PC-3 (cell line): Measurements from ENCODE around the gene TCERG1L. TPM values are rescaled to one million over a fixed set of nuclear protein-coding genes. Genes with fewer than 3 reads are reported as not detected.

ENCODE experiments used
- ATAC-seq: fragments of 200-7000 bp; cut with Tn5 transposase; 2 replicates; pipeline ENCODE4 v1.9.1; 2020; ENCODE audit warnings: mild to moderate bottlenecking, moderate library complexity
- BruUV-seq: library from RNA; stranded (reverse); fragments of 400-500 nt; replicated peaks from 2 replicates; lab custom pipeline; 2021; lab: Mats Ljungman, UMichigan
- CTCF ChIA-PET: fragments of 300-600 bp; sonication (Branson Sonifier 250); formaldehyde crosslinking; loops from one replicate; lab custom pipeline; 2022; ENCODE audit warnings: antibody characterized with exemption; lab: Charles Lee
- POLR2A ChIA-PET: fragments of 300-600 bp; sonication (Branson Sonifier 250); formaldehyde crosslinking; loops from one replicate; lab custom pipeline; 2022; ENCODE audit warnings: antibody characterized with exemption; ENCODE audit not compliant: unreplicated experiment; lab: Charles Lee
- DNase-seq: peaks from one replicate; pipeline ENCODE4 v3.0.0-alpha.2; 2015
- H2AFZ ChIP-seq: fragments of 300-600 bp; sonication (generic); 2 replicates; pipeline ENCODE4 v1.6.0; 2016; ENCODE audit warnings: antibody characterized with exemption, low read length
- H3F3A ChIP-seq: fragments of 300-600 bp; sonication (generic); one replicate; pipeline ENCODE4 v1.6.0; 2017; ENCODE audit warnings: antibody characterized with exemption, low read length, control low read depth, mild to moderate bottlenecking; ENCODE audit not compliant: unreplicated experiment
- H3K27ac ChIP-seq: fragments of 300-600 bp; sonication (generic); 2 replicates; pipeline ENCODE4 v1.5.1; 2016; ENCODE audit warnings: mild to moderate bottlenecking, low read length
- H3K27me3 ChIP-seq: fragments of 300-600 bp; sonication (generic); 2 replicates; pipeline ENCODE4 v1.6.1; 2016; ENCODE audit warnings: low read length, mixed read lengths
- H3K36me3 ChIP-seq: fragments of 300-600 bp; sonication (generic); 2 replicates; pipeline ENCODE4 v1.6.1; 2016; ENCODE audit warnings: low read depth, mixed run types, low read length, mixed read lengths
- H3K4me1 ChIP-seq: fragments of 300-600 bp; sonication (generic); 2 replicates; pipeline ENCODE4 v1.5.1; 2016; ENCODE audit warnings: low read length; ENCODE audit not compliant: insufficient read depth
- H3K4me2 ChIP-seq: fragments of 300-600 bp; sonication (generic); 2 replicates; pipeline ENCODE4 v1.6.0; 2016; ENCODE audit warnings: low read length
- H3K4me3 ChIP-seq: fragments of 300-600 bp; sonication (generic); 2 replicates; pipeline ENCODE4 v1.5.1; 2016; ENCODE audit warnings: mild to moderate bottlenecking, low read length, mixed read lengths
- H3K79me2 ChIP-seq: fragments of 300-600 bp; sonication (generic); 2 replicates; pipeline ENCODE4 v1.6.1; 2017; ENCODE audit warnings: low read length, mixed read lengths
- H3K9ac ChIP-seq: fragments of 300-600 bp; sonication (generic); 2 replicates; pipeline ENCODE4 v1.6.0; 2016; ENCODE audit warnings: mild to moderate bottlenecking, low read length
- H3K9me2 ChIP-seq: fragments of 300-600 bp; sonication (generic); replicated peaks from 2 replicates; pipeline ENCODE4 v1.6.1; 2016; ENCODE audit warnings: mixed run types, low read length, mixed read lengths
- H3K9me3 ChIP-seq: fragments of 300-600 bp; sonication (generic); 2 replicates; pipeline ENCODE4 v1.6.1; 2016; ENCODE audit warnings: low read length, mixed read lengths
- H4K20me1 ChIP-seq: fragments of 300-600 bp; sonication (generic); 2 replicates; pipeline ENCODE4 v1.6.1; 2016; ENCODE audit warnings: low read length, mixed read lengths
- EZH2 ChIP-seq: fragments of 300-600 bp; sonication (generic); IDR thresholded peaks from one replicate; pipeline ENCODE4 v1.6.1; 2017; ENCODE audit warnings: antibody characterized with exemption, mild to moderate bottlenecking, low read length; ENCODE audit not compliant: unreplicated experiment
- EZH2phosphoT487 ChIP-seq: fragments of 300-600 bp; sonication (generic); IDR thresholded peaks from 2 replicates; pipeline ENCODE4 v1.6.1; 2018; ENCODE audit warnings: mild to moderate bottlenecking, antibody characterized with exemption, low read length, borderline replicate concordance
- intact Hi-C: fragments of 100-400 bp; cut with micrococcal nuclease; formaldehyde crosslinking; loops from 2 replicates; pipeline ENCODE4 v1.9.0; 2023
- total RNA-seq: library from RNA; depleted of rRNA; stranded (reverse); fragments of >200 nt; gene quantifications from 2 replicates; pipeline ENCODE4 v1.2.3, GENCODE V29; 2014
- TF ChIP-seq, protein P1 (sequence below): fragments of 300-600 bp; sonication (generic); conservative IDR thresholded peaks from 2 replicates; pipeline ENCODE4 v1.5.1; 2017; ENCODE audit warnings: antibody characterized with exemption, low read depth, mild to moderate bottlenecking, low read length

TCERG1L gene
- total RNA-seq, 1 experiment from 2014 or later = not detected

DNA sequence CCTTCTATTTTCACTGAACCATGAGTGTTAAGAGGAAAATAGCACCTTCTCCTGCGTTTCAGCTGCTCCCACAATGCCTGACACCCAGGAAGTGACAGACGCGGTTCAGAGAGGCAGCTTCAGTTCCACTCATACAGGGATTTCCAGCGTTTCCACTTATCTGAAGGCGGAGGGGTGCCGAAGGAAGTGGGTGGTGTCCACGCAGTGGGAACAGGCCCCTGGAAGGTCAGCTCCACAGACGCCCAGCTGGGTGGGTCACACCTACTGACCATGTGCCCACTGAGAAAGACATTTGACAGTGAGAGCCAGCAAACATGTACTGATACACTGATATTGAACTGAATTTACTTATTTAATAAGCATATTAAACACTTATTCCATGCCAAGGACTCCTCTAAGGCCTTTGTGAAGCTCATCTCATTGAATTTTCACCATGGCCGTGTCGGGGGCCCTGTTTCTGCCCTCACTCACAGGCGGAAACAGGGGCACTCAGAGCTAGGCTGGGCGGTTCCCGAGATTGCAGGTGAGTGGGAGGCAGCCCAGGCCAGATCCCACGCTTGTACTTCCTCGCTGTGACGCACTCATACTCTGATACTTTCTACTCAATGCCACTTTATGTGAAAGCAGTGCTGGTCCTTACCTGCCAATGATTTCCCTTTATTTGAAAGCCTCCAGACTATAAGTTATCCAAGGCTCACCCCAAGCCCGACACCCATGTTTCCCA, 96.8 kb downstream of the TCERG1L start:
- no peaks in the 10 kb centered on the region for H4K20me1 ChIP-seq
- CTCF ChIA-PET = no interaction called here
- no peaks in the 10 kb centered on the region for H3K79me2 ChIP-seq
- H3K4me3 ChIP-seq = no peak overlapping the region
- H3K36me3 ChIP-seq = no peaks in the 10 kb centered on the region
- H3K4me2 ChIP-seq = no peak overlapping the region
- POLR2A ChIA-PET = no interaction called here
- no TSS peak for BruUV-seq
- H3K9ac ChIP-seq = no peak overlapping the region
- no peak for ATAC-seq
- no peaks in the 10 kb centered on the region for H3F3A ChIP-seq
- TF ChIP-seq EZH2phosphoT487 (no peak), EZH2 (no peak)
- TF ChIP-seq, protein P1, sequence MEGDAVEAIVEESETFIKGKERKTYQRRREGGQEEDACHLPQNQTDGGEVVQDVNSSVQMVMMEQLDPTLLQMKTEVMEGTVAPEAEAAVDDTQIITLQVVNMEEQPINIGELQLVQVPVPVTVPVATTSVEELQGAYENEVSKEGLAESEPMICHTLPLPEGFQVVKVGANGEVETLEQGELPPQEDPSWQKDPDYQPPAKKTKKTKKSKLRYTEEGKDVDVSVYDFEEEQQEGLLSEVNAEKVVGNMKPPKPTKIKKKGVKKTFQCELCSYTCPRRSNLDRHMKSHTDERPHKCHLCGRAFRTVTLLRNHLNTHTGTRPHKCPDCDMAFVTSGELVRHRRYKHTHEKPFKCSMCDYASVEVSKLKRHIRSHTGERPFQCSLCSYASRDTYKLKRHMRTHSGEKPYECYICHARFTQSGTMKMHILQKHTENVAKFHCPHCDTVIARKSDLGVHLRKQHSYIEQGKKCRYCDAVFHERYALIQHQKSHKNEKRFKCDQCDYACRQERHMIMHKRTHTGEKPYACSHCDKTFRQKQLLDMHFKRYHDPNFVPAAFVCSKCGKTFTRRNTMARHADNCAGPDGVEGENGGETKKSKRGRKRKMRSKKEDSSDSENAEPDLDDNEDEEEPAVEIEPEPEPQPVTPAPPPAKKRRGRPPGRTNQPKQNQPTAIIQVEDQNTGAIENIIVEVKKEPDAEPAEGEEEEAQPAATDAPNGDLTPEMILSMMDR = no peak
- no peaks in the 10 kb centered on the region for H3K27me3 ChIP-seq
- H2AFZ ChIP-seq = no peak overlapping the region
- H3K27ac ChIP-seq = no peak overlapping the region
- H3K4me1 ChIP-seq = no peaks in the 10 kb centered on the region
- no peak for DNase-seq
- intact Hi-C loops = no loop called here
- no peaks in the 10 kb centered on the region for H3K9me2 ChIP-seq
- no peaks in the 10 kb centered on the region for H3K9me3 ChIP-seq

DNA sequence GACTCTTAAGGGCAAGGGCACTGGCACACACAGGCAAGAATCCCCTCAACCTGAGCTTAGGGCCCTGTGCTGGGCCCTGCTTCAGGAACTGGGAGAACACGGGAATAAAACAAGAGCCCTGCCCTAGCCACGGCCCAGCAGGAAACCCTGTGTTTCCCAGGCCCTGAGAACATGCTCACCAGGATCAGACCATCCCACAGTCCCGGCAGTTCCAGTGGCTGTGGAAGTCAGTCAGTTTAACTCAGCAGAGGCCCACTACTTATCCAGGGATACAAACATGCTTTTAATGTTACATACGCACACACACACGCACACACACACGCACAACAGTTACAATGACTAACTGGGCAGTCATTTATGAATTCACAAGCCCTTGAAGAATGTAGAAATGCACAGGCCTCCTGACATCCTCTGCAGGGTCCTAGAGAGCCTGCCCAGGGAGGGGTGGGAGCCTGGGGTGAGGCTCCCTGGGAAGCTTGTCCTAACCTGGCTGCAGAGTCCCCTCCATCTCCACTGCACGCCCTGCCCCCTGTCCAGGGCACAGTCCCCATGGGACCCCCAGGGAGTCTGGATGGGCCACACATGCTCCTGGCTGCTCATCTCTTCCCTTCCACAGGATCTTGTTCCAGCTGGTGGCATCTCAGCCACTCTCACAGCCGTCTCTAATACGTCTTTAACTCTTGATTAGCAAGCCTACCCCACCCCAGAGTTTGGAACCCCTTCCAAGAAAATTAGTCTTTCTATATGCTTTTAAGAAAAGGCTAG, 97.6 kb downstream of the TCERG1L start:
- Histone ChIP-seq H3K4me2 (no peak overlapping the region), H3F3A (no peaks in the 10 kb centered on the region), H3K4me3 (no peak overlapping the region), H4K20me1 (no peaks in the 10 kb centered on the region), H3K4me1 (no peaks in the 10 kb centered on the region), H3K9me3 (no peaks in the 10 kb centered on the region), H3K27ac (no peak overlapping the region), H3K9me2 (no peaks in the 10 kb centered on the region), H3K36me3 (no peaks in the 10 kb centered on the region), H3K27me3 (no peaks in the 10 kb centered on the region), H3K9ac (no peak overlapping the region), H3K79me2 (no peaks in the 10 kb centered on the region), H2AFZ (no peak overlapping the region)
- ChIA-PET CTCF (no interaction called here), POLR2A (no interaction called here)
- DNase-seq (no peak), ATAC-seq (no peak)
- intact Hi-C loops = no loop called here
- no peak for TF ChIP-seq EZH2
- TF ChIP-seq, protein P1 = no peak
- no peak for TF ChIP-seq EZH2phosphoT487
- no TSS peak for BruUV-seq
